SK-N-SH (cell line): Measurements from ENCODE around the gene NR6A1. TPM values are rescaled to one million over a fixed set of nuclear protein-coding genes. Genes with fewer than 3 reads are reported as not detected.
A peak's percentile ranks its signal among the peaks of the same experiment; 100 is the strongest.

ENCODE experiments used
- CTCF ChIA-PET: fragments of 300-600, 350-600 bp; formaldehyde crosslinking; extraction: SDS; loops from one replicate; lab custom pipeline; 2021; lab: Yijun Ruan, JAX
- POLR2A ChIA-PET: fragments of 350-600 bp; sonication (Branson Sonifier 250); formaldehyde crosslinking; extraction: SDS; loops from one replicate; lab custom pipeline; 2020; ENCODE audit warnings: antibody characterized with exemption, inconsistent platforms; lab: Yijun Ruan, JAX
- DNase-seq: peaks from one replicate; pipeline ENCODE4 v3.0.0; 2012
- H2AFZ ChIP-seq: fragments of 200-600 bp; sonication (generic); 2 replicates; pipeline ENCODE4 v1.8.1; 2016; ENCODE audit warnings: antibody characterized with exemption, mild to moderate bottlenecking, low read depth
- H3F3A ChIP-seq: fragments of 200-600 bp; sonication (generic); replicated peaks from 2 replicates; pipeline ENCODE3; 2016; ENCODE audit warnings: antibody characterized with exemption, mild to moderate bottlenecking; ENCODE audit not compliant: insufficient read depth
- H3K27ac ChIP-seq, 2 experiments: fragments of 200-500 bp in 1 of 2; fragments of 200-600 bp in 1 of 2; sonication (Bioruptor generic) in 1 of 2; sonication (generic), shearing (Covaris generic) in 1 of 2; 2 replicates each; pipeline versions ENCODE4 v1.5.1 to v1.6.1; 2014 to 2016; ENCODE audit warnings: low read depth in 2 of 2, inconsistent platforms in 1 of 2, low read length in 1 of 2, mild to moderate bottlenecking in 1 of 2, mixed read lengths in 1 of 2
- H3K27me3 ChIP-seq: fragments of 200-600 bp; sonication (generic), shearing (Covaris generic); 2 replicates; pipeline ENCODE4 v1.6.1; 2016; ENCODE audit warnings: mixed run types; ENCODE audit not compliant: insufficient read depth
- H3K36me3 ChIP-seq, 2 experiments: fragments of 200-500 bp in 1 of 2; fragments of 200-600 bp in 1 of 2; sonication (Bioruptor generic) in 1 of 2; sonication (generic) in 1 of 2; replicated peaks in 1 of 2; 2 replicates each; pipeline versions ENCODE3 to v1.5.1; 2014 to 2016; ENCODE audit warnings: low read length in 1 of 2, mild to moderate bottlenecking in 1 of 2; ENCODE audit not compliant: insufficient read depth in 2 of 2, control insufficient read depth in 1 of 2
- H3K4me1 ChIP-seq, 2 experiments: fragments of 200-500 bp in 1 of 2; fragments of 200-600 bp in 1 of 2; sonication (Bioruptor generic) in 1 of 2; sonication (generic), shearing (Covaris generic) in 1 of 2; 2 replicates each; pipeline versions ENCODE4 v1.5.1 to v1.6.1; 2014 to 2016; ENCODE audit warnings: low read depth in 1 of 2, low read length in 1 of 2, mixed run types in 1 of 2; ENCODE audit not compliant: insufficient read depth in 2 of 2, control insufficient read depth in 1 of 2
- H3K4me2 ChIP-seq: fragments of 200-600 bp; sonication (generic), shearing (Covaris generic); 2 replicates; pipeline ENCODE4 v1.6.1; 2017; ENCODE audit warnings: mixed run types
- H3K4me3 ChIP-seq, 2 experiments: fragments of 200-500 bp in 1 of 2; fragments of 200-600 bp in 1 of 2; sonication (Bioruptor generic) in 1 of 2; sonication (generic), shearing (Covaris generic) in 1 of 2; 2 replicates each; pipeline versions ENCODE4 v1.5.1 to v1.8.1; 2014 to 2016; ENCODE audit warnings: low read depth in 2 of 2, inconsistent platforms in 1 of 2, low read length in 1 of 2, mild to moderate bottlenecking in 1 of 2, mixed read lengths in 1 of 2, moderate library complexity in 1 of 2
- H3K79me2 ChIP-seq: fragments of 200-600 bp; sonication (generic); 2 replicates; pipeline ENCODE4 v1.8.1; 2017; ENCODE audit warnings: mild to moderate bottlenecking; ENCODE audit not compliant: insufficient read depth
- H3K9ac ChIP-seq: fragments of 200-600 bp; sonication (generic); 2 replicates; pipeline ENCODE4 v1.6.1; 2017; ENCODE audit warnings: mixed run types
- H3K9me2 ChIP-seq: fragments of 200-600 bp; sonication (generic); 2 replicates; pipeline ENCODE4 v1.6.1; 2017; ENCODE audit warnings: mixed run types
- H3K9me3 ChIP-seq: fragments of 200-600 bp; sonication (generic); 2 replicates; pipeline ENCODE4 v1.6.1; 2017; ENCODE audit warnings: mixed run types, mild to moderate bottlenecking, moderate library complexity
- H4K20me1 ChIP-seq: fragments of 200-600 bp; sonication (generic); 2 replicates; pipeline ENCODE4 v1.6.1; 2017; ENCODE audit warnings: mild to moderate bottlenecking, mixed run types; ENCODE audit not compliant: insufficient read depth
- CHD2 ChIP-seq: fragments of 150-350 bp; IDR thresholded peaks from 2 replicates; pipeline ENCODE4 v1.6.1; 2018; ENCODE audit warnings: low read length; ENCODE audit not compliant: partially characterized antibody
- CTCF ChIP-seq: fragments of 200-600 bp; sonication (generic); IDR thresholded peaks from 2 replicates; pipeline ENCODE4 v1.6.1; 2017; ENCODE audit warnings: antibody characterized with exemption, mild to moderate bottlenecking, moderate library complexity
- EP300 ChIP-seq, 2 experiments: IDR thresholded peaks; 2 replicates each; pipeline versions ENCODE4 v1.4.0 to v1.6.1; 2012; ENCODE audit warnings: borderline replicate concordance in 1 of 2, low read depth in 1 of 2, low read length in 1 of 2
- FOXJ3 ChIP-seq: sonication (generic); formaldehyde crosslinking; IDR thresholded peaks from 2 replicates; pipeline ENCODE4 v1.5.1; 2020; ENCODE audit warnings: mild to moderate bottlenecking, missing genetic modification reagents
- FOXM1 ChIP-seq: IDR thresholded peaks from 2 replicates; pipeline ENCODE4 v1.4.0; 2012; ENCODE audit warnings: low read depth, mild to moderate bottlenecking
- GATA2 ChIP-seq: sonication (generic); formaldehyde crosslinking; IDR thresholded peaks from 2 replicates; pipeline ENCODE4 v1.5.0; 2020; ENCODE audit warnings: mild to moderate bottlenecking, missing genetic modification reagents
- IRF3 ChIP-seq: fragments of 150-350 bp; IDR thresholded peaks from 2 replicates; pipeline ENCODE4 v1.6.1; 2016; ENCODE audit warnings: mild to moderate bottlenecking, low read depth, low read length
- MAX ChIP-seq: IDR thresholded peaks from 2 replicates; pipeline ENCODE4 v1.4.0; 2012; ENCODE audit warnings: low read depth
- MEF2A ChIP-seq: IDR thresholded peaks from 2 replicates; pipeline ENCODE4 v1.4.0; 2012; ENCODE audit warnings: low read depth, borderline replicate concordance
- MXI1 ChIP-seq: IDR thresholded peaks from 2 replicates; pipeline ENCODE4 v1.6.1; 2012; ENCODE audit warnings: mild to moderate bottlenecking, low read depth, low read length, improper control_type of control experiment
- NFIC ChIP-seq: IDR thresholded peaks from 2 replicates; pipeline ENCODE4 v1.4.0; 2012; ENCODE audit warnings: borderline replicate concordance
- NRF1 ChIP-seq: IDR thresholded peaks from 2 replicates; pipeline ENCODE4 v1.6.1; 2012; ENCODE audit warnings: low read depth, mild to moderate bottlenecking, low read length
- PBX3 ChIP-seq: IDR thresholded peaks from 2 replicates; pipeline ENCODE4; 2012
- POLR2AphosphoS5 ChIP-seq: IDR thresholded peaks from 2 replicates; pipeline ENCODE4 v1.6.1; 2012; ENCODE audit warnings: low read depth, low read length
- RCOR1 ChIP-seq: fragments of 150-350 bp; IDR thresholded peaks from 2 replicates; pipeline ENCODE4 v1.6.1; 2017; ENCODE audit warnings: antibody characterized with exemption, low read length
- RXRA ChIP-seq: IDR thresholded peaks from 2 replicates; pipeline ENCODE4 v1.4.0; 2012; ENCODE audit warnings: low read depth, mild to moderate bottlenecking, borderline replicate concordance
- TAF1 ChIP-seq: IDR thresholded peaks from 2 replicates; pipeline ENCODE4 v1.6.1; 2012; ENCODE audit warnings: low read depth, mild to moderate bottlenecking, low read length, moderate library complexity, borderline replicate concordance
- TCF12 ChIP-seq: IDR thresholded peaks from 2 replicates; pipeline ENCODE4 v1.4.0; 2012
- TEAD4 ChIP-seq: IDR thresholded peaks from 2 replicates; pipeline ENCODE4 v1.4.0; 2012; ENCODE audit warnings: mild to moderate bottlenecking, borderline replicate concordance; ENCODE audit not compliant: insufficient read depth
- USF1 ChIP-seq: IDR thresholded peaks from 2 replicates; pipeline ENCODE4 v1.4.0; 2012; ENCODE audit warnings: low read depth, borderline replicate concordance
- YY1 ChIP-seq: IDR thresholded peaks from 2 replicates; pipeline ENCODE4 v1.4.0; 2012; ENCODE audit warnings: low read depth, mild to moderate bottlenecking
- WGBS: methylation state at CpG from one replicate; pipeline ENCODE4 v1.1.6; 2017; ENCODE audit warnings: low lambda C conversion rate; 5-methylcytosine and 5-hydroxymethylcytosine counted together
- polyA plus RNA-seq, 3 experiments: library from polyadenylated mRNA; depleted of rRNA; stranded (reverse); fragments of >200 nt; gene quantifications; 2 replicates each; pipeline ENCODE4 v1.2.3, GENCODE V29; 2012

Gene NR6A1
- polyA plus RNA-seq, 1 of the 3 experiments (the other 2 are of a cell fraction) = 1.2 TPM

- Histone ChIP-seq H3K79me2 (no peaks in the 10 kb centered on the region), H3K27ac (no peak overlapping the region), H3K36me3 (no peaks in the 10 kb centered on the region), H3K27me3 (no peaks in the 10 kb centered on the region), H2AFZ (no peak overlapping the region), H3K9me3 (no peaks in the 10 kb centered on the region), H3K9me2 (no peaks in the 10 kb centered on the region), H4K20me1 (no peaks in the 10 kb centered on the region), H3K4me1 (peaks cover 0 to 7% of the 10 kb centered on the region in 2 experiments; a peak in 1 of 4 replicates), H3K4me2 (no peak overlapping the region), H3F3A (peaks cover 12% of the 10 kb centered on the region), H3K4me3 (no peak overlapping the region), H3K9ac (no peak overlapping the region)
- no peak for DNase-seq
- WGBS = 96% methylated on average over 5 of the region's 5 CpGs
- TF ChIP-seq CHD2 (no peak), PBX3 (no peak), FOXM1 (no peak), RCOR1 (no peak), TEAD4 (no peak), IRF3 (no peak), MXI1 (no peak), CTCF (no peak), USF1 (no peak), YY1 (no peak), GATA2 (CRISPR knock-in tag) (no peak)
- ChIA-PET CTCF (interaction anchor here (1.2 to 7.6 kb wide), 2 partner anchors 17 to 76 kb away, joined by 3 to 39 read pairs; no protein-coding TSS in a partner anchor), POLR2A (no interaction called here)
These were observed 135.8 kb downstream of the NR6A1 start for GRCh38 chr9:124635285-124635684.

- POLR2A ChIA-PET = no interaction called here
- TF ChIP-seq TAF1 = no peak
- no peak for TF ChIP-seq FOXJ3
- TF ChIP-seq RXRA = peak; percentile 14; the same call in 1 of the 2 replicates
- TF ChIP-seq MAX = peak; percentile 48; the same call in 1 of the 2 replicates
- peak; percentile 85 for TF ChIP-seq TCF12
- TF ChIP-seq NRF1 = no peak
- TF ChIP-seq PBX3 = peak; percentile 68
- TF ChIP-seq NFIC = peak; percentile 48; the same call in 1 of the 2 replicates
- TF ChIP-seq MEF2A = peak; percentile 68
- TF ChIP-seq EP300 (IDR thresholded peaks at IDR 0.05; ENCODE audit: borderline replicate concordance in 1 of 2, low read depth in 1 of 2, low read length in 1 of 2) = peak in 1 of 2 experiments; percentile 57; a peak in 1 of 4 replicates
- peak; percentile 51; the same call in 1 of the 2 replicates for TF ChIP-seq POLR2AphosphoS5
- TF ChIP-seq TEAD4 = 0 out of 2 replicates have a peak, but pooled peaks have one; percentile 31
- peak; percentile 89; the same call in 1 of the 2 replicates for TF ChIP-seq FOXM1
- TF ChIP-seq, all 33 proteins: peak for 10
- no peaks in the 10 kb centered on the region for H3K27me3 ChIP-seq
- H3K4me3 ChIP-seq = peak overlapping the region in 1 of 2 experiments; percentile 29; a peak in 1 of 4 replicates
- no peaks in the 10 kb centered on the region for H3K36me3 ChIP-seq
- H4K20me1 ChIP-seq = no peaks in the 10 kb centered on the region
- no peaks in the 10 kb centered on the region for H3K79me2 ChIP-seq
- peaks cover 14% of the 10 kb centered on the region for H3F3A ChIP-seq
- H3K9me2 ChIP-seq = no peaks in the 10 kb centered on the region
- no peaks in the 10 kb centered on the region for H3K9me3 ChIP-seq
- peak overlapping the region; percentile 56 to 78; a peak in 3 of 4 replicates for H3K27ac ChIP-seq
- WGBS = 27% methylated on average over 5 of the region's 5 CpGs
- peak overlapping the region; percentile 59 for H3K4me2 ChIP-seq
- H3K4me1 ChIP-seq = peaks cover 0 to 12% of the 10 kb centered on the region in 2 experiments; a peak in 2 of 4 replicates
- peak overlapping the region; percentile 48 for H3K9ac ChIP-seq
- H2AFZ ChIP-seq = peak overlapping the region; percentile 37; the same call in 1 of the 2 replicates
- CTCF ChIA-PET = interaction anchor here (0.9 to 7.6 kb wide), 4 partner anchors 10 to 140 kb away, joined by 4 to 39 read pairs (median 4); partner anchors contain the start of gene NR6A1
- DNase-seq = no peak
These were observed 139.0 kb downstream of the NR6A1 start for GRCh38 chr9:124632077-124632621.
